ENCODE data around the gene COX6A2. TPM values are rescaled to one million over a fixed set of nuclear protein-coding genes. Genes with fewer than 3 reads are reported as not detected.

COX6A2 gene
- polyA plus RNA-seq (ENCODE audit: insufficient read length in 4 of 4), result under 1 TPM in 3 of 4 donors, not detected in 1; 0.60 to 0.99 (median 0.79) TPM

DNA sequence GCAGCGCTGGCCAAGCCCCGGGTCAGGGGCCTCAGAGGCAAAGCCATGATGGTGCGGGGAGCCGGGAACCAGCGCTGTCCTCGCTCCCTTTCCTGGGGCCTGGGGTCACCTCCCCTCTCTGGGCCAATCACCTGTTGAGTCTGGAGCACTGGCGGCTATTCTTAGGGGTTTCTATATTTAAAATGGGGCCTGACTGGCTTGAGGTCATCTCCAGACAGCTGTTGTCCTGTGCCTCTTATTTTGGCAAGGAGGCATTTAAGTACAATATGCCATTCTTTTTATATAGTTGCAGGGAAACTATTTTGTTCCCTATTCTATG lies at the start of gene COX6A2:
COX6A2 (minus strand) TSS at position 82 of the 319 bp plus-strand sequence; CDS start at position 47, 35 bp downstream.
- DNase-seq (ENCODE audit: low read depth in 4 of 4, low spot score in 3 of 4), result no peak

DNA sequence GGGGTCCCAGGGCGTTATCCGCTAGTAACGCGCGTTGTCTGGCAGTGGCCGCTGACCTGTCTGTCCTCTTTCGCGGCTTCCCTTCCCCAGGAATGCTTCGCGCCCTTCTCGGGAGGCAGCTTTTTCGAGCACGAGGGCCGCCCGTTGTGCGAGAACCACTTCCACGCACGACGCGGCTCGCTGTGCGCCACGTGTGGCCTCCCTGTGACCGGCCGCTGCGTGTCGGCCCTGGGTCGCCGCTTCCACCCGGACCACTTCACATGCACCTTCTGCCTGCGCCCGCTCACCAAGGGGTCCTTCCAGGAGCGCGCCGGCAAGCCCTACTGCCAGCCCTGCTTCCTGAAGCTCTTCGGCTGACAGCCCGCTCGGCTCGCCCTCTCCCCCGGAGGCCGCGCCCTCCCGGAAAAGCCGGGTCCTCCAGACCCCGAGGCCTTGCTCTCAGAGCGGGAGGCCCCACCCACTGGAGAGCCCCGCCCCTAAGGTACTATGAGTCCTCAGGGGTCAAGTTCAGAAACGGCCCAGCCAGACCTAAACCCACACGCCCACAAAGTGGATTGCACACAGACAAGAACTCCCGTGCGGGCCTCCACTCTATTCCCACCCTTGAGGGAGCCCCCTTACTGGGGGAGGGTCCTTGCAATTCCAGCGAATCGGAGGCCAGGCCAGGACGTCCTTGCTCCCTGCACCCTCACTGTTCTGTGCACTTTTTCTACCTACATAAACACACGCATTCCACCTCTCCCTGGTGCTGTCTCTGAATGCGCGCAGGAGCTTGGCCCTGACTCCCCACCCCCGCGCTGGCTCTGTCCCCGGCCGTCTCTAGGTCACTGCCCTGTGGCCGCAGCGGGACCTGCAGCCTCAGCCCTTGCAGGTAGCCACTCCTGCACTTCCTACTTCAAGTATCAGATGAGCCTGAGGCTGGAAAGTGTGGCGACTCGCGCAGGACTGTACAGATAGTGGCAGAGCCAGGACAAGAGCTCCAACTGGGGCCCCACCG lies 49.4 kb upstream of the COX6A2 start:
- DNase-seq (ENCODE audit: low read depth in 4 of 4, low spot score in 3 of 4), result no peak

DNA sequence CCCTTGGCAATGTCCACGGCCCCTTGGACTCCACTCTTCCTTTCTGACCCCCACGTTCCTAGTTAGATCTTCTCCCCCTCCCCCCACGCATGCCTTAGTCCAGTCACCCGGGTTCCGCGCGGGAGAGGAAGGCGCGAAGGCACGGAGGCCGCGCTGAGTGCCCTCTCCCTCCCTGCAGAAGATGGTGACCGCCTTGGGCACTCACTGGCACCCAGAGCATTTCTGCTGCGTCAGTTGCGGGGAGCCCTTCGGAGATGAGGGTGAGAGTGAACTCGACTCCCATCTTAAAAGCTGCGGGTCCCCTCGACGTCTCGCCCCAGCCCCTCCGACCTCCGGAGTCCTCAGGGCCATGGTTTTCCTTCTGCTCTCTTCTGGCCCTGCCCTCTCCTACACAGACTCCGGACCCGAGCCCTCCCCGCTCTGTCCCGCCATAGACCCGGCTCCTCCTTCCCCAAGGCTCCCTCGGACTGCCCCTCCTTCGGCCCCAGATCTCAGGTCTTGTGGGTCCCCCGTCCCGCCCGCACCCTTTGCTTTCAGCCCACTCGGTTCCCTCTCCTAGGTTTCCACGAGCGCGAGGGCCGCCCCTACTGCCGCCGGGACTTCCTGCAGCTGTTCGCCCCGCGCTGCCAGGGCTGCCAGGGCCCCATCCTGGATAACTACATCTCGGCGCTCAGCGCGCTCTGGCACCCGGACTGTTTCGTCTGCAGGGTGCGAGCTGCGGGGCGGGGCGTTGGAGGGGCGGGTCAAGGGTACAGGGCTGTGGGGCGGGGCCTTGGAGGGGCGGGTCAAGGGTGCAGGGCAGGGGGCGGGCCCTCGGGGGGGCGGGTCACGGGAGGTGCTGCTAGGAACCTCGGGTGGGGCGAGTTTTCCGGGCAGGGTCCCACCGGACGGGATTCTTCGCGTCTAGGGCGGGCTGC lies 48.4 kb upstream of the COX6A2 start:
- DNase-seq (ENCODE audit: low read depth in 4 of 4, low spot score in 3 of 4), result no peak

DNA sequence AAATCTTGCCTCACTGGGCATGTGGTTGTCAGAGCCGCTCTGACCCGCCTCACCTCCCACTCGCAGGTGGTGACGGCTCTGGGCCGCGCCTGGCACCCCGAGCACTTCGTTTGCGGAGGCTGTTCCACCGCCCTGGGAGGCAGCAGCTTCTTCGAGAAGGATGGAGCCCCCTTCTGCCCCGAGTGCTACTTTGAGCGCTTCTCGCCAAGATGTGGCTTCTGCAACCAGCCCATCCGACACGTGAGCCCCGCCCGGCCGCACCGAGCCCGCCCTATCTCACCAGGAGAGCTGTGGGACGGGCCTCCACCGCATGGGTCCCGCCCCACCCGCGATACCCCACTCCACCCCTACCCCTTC lies 47.8 kb upstream of the COX6A2 start:
- no peak for DNase-seq (ENCODE audit: low read depth in 4 of 4, low spot score in 3 of 4)

DNA sequence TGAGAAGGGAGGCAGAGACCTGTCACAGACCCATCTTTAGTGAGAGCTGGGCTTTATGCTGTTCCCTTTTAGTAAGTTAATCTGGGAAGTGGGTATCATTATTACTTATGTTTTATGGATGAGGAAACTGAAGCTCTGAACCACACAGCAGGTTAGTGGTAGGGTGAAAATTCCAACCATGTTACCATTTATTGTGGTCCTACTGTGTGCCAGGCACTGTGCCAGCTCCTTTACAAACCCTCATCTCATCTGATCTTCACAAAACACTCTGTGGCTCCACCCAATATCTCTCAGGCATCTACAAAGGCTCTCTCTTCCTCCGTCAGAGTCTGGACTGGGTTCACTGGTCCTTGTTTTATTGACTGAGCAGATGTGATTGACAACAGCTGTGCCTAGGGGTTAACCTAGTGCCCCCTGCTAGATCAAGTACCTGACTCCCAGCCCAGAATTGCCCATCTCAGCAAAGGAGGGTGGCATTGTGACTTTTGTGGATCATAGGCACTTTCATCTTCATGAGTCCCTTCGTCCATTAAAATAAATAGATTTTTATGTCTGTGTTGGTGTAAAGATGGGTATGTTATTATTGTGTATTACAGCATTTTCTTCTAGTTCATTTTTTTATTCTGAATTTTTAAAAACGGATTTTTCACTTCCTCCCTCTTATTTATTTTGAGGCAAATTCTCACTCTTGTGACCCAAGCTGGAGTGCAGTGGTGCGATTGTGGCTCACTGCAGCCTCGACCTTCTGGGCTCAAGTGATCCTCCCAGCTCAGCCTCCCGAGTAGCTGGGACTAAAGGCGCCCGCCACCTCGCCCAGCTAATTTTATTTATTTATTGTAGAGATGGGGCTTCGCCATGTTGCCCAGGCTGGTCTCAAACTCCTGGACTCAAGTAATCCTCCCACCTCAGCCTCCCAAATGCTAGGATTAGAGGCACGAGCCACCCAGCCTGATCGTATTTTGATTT lies 46.9 kb upstream of the COX6A2 start:
- no peak for DNase-seq (ENCODE audit: low read depth in 4 of 4, low spot score in 3 of 4)

DNA sequence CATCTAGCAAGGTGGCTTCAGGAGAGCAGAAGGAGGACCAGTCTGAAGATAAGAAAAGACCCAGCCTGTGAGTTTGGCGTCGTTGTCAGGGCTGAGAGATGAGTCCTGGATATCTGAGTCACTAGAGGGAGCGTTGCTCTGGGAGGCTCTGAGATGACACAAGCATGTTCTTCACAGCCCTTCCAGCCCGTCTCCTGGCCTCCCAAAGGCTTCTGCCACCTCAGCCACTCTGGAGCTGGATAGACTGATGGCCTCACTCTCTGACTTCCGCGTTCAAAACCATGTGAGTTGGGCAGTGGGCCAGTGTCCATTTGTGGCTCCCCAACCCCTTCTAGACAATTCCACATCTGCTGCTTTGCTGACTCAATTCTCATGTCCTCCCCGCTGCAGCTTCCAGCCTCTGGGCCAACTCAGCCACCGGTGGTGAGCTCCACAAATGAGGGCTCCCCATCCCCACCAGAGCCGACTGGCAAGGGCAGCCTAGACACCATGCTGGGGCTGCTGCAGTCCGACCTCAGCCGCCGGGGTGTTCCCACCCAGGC lies 46.1 kb upstream of the COX6A2 start:
- no peak for DNase-seq (ENCODE audit: low read depth in 4 of 4, low spot score in 3 of 4)

DNA sequence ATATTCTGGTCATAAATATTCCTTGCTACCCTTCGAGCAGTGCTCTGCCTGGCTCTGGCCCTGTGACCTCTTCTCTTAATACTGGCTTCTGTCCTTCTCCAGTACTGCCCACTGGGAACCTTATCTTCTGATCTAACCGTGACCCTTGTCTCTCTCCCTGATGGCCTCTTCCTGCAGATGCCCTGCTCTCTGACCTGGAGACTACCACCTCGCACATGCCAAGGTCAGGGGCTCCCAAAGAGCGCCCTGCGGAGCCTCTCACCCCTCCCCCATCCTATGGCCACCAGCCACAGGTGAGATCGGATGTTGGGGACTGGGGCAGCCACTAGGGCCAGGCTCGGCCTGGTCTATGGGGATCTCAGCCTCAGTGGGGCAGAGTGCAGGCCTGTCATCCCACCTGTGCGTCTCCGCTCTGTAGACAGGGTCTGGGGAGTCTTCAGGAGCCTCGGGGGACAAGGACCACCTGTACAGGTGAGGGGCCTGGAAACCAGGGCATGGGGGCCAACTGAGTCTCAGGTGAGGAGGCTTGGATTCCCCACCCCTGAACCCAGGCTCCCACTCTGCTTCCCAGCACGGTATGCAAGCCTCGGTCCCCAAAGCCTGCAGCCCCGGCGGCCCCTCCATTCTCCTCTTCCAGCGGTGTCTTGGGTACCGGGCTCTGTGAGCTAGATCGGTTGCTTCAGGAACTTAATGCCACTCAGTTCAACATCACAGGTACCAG lies 45.3 kb upstream of the COX6A2 start:
- no peak for DNase-seq (ENCODE audit: low read depth in 4 of 4, low spot score in 3 of 4)

DNA sequence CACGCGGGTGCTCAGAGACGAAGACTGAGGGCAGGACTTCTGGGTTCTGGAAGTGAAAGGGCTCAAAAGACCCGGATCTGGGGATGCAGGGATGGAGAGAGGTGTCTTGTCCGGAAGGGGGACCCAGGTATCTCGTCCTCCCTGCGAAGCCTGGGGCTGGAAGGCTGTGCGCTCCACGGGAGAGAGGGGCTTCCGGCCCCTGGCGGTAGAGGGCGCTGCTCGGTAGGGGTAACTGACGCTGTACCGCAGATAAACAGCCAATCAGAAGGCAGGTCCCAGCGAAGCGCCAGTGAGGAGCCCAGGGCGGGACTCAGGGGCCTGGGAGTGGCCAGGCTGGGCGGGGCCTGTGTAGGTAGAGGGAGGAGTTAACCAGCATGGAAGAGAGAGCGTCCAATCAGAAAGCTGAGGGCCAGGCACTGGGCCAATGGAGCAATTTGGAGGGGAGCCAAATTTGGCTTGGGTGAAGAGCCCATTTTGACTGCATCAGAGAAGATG lies 44.6 kb upstream of the COX6A2 start:
- no peak for DNase-seq (ENCODE audit: low read depth in 4 of 4, low spot score in 3 of 4)

DNA sequence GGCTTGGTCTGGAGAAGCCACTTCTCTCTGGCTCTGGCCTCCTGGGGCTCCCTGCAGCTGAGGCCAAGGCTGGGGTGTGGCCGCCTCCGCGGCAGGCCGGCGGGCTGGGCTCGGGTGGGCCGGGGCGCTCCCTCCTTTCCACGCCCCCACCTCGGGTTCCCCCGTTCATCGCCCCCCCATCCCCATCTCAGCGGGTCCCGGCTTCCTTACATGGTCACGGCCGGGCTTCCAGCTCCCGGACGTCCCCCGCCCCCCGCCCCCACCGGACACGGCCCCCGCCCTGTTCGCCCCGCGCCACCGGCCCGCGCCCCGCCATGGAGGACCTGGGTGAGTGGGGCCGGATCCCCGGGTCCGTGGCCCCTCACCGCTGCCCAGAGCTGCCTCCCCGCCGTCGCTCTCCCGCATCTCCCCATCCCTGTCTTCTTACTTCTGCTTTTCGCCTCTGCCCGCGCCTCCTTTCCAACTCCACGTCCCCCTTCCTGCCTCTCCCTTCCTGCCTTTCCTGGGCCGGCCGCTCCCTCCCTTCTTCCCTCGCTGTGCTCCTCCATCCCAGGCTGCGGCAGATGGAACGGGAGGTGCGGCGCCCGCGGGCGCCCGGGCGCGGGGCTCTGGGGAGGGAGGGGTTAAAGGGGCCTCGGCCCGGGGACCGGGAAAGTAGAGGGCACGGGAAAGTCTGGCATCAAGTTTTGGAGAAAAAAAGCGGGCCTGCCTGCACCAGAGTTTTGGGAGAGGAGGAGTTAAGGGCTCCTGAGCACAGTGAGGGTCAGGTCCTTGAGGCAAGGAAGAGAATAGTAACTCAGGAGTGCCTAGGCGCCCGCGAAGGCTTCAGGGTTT lies 43.9 kb upstream of the COX6A2 start, which contains the start of gene TGFB1I1:
TGFB1I1 (plus strand) TSS at position 278 of the 834 bp plus-strand sequence; CDS start at position 315, 37 bp downstream.
- no peak for DNase-seq (ENCODE audit: low read depth in 4 of 4, low spot score in 3 of 4)

DNA sequence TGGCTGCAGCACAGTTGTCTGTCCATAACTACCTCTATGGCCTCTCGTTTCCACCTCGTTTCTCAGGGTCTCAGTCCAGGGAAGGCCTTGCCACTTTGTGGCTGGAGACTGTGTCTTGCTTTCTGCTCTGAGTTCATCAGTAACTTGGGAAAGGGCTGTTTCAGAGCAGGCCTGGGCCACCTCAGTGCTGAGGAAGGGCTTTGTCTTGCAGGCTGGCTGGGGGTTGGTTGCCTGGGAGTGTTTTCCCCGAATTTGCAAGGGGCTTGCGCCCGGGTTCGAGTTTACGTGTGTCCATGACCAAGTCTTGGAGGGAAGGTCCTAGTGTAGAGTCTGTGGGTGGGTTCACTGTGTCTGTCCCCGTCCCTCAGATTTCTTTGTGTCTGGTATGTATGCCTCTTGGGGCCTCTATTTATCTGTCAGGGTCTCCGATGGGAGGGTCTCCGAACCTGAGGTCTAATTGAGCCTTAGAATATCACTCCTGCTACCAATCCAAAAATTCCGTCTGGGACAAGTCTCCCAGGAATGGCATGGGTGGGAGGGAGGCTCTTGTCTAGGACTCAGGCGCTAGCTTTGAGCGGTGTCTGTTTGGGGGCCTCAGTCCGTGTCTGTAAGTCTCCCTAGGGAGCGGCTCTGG lies 43.2 kb upstream of the COX6A2 start:
- DNase-seq (ENCODE audit: low read depth in 4 of 4, low spot score in 3 of 4), result no peak

DNA sequence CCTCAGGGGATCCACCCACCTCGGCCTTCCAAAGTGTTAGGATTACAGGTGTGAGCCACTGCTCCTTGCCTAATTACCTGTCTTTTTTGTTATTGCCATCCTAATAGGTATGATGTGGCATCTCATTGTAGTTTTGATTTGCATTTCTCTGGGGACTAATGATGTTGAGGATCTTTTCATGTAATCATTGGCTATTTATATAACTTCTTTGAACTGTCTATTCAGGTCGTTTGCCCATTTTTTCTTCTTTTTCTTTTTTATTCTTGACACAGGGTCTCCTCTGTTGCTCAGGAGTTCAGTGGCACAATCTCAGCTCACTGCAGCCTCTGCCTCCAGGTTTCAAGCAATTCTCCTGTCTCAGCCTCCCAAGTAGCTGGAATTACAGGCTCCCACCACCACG lies 42.5 kb upstream of the COX6A2 start:
- no peak for DNase-seq (ENCODE audit: low read depth in 4 of 4, low spot score in 3 of 4)

DNA sequence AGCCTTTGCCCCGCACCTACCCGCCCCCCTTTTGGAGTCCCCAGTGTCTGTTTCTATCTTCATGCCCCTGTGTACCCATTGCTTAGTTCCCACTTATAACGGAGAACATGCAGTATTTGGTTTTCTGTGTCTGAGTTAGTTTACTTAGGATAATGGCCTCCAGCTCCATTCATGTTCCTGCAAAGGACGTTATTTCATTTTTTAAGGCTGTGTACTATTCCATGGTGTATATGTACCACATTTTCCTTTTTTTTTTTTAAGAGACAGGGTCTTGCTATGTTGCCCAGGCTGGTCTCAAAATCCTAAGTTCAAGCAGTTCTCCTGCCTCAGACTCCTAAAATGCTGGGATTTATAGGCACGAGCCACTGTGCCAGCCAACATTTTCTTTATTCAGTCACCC lies 39.7 kb upstream of the COX6A2 start:
- DNase-seq (ENCODE audit: low read depth in 4 of 4, low spot score in 3 of 4), result no peak

DNA sequence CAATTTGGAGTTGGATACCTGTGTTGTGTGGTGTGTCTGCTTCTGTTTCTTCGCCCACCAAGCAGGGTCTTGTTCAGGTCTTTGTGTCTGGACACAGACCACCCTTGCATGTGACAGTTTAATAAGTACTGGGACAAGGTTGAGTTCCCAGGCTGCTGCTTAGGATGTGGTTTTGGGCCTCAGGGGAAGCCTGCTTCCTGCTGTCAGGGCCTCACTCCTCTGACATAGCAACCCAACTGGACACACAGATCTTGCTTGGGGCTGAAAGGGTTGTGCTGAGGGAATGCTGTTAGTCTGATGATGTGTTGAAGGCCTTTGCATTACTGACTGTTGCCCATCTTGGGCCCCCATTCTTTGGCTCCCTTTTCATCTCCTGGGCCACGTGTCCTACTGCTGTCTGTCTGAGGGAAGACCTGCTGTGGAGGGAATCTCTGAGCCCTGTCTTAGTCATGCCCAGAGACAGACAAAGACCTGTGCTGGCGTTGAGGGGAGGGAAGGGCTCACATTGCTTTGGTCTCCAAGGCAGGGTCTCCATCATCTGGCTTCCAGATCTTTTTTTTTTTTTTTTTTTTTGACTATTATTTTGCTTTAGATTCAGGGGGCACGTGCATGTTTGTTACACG lies 39.1 kb upstream of the COX6A2 start:
- DNase-seq (ENCODE audit: low read depth in 4 of 4, low spot score in 3 of 4), result no peak

DNA sequence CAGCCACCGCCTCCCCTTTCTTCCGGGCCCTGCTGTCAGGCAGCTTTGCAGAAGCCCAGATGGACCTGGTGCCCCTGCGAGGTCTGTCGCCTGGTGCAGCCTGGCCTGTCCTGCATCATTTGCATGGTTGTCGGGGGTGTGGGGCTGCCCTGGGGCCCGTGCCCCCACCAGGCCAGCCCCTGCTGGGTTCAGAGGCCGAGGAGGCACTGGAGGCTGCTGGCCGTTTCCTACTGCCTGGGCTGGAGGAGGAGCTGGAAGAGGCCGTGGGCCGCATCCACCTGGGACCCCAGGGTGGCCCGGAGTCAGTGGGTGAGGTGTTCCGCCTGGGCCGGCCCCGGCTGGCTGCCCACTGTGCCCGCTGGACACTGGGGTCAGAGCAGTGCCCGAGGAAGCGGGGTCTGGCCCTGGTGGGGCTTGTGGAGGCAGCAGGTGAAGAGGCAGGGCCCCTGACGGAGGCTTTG lies 38.3 kb upstream of the COX6A2 start:
- no peak for DNase-seq (ENCODE audit: low read depth in 4 of 4, low spot score in 3 of 4)

DNA sequence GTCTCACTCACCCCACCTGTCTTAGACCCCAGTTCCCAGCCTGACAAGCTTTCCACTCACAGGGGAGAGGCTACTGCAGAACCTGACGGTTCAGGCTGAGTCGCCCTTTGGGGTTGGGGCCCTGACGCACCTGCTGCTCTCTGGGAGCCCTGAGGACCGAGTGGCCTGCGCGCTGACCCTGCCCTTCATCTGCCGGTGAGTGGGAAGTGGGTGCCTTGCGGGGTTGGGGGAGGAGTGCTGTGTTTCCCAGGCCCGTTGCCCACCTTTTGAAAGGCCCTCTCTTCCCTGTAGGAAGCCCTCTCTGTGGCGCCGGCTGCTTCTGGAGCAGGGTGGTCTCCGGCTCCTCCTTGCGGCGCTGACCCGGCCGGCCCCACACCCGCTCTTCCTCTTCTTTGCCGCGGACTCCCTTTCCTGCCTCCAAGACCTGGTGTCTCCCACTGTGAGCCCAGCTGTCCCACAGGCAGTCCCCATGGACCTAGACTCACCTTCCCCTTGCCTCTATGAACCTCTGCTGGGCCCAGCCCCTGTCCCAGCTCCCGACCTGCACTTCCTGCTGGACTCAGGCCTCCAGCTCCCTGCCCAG lies 37.7 kb upstream of the COX6A2 start:
- no peak for DNase-seq (ENCODE audit: low read depth in 4 of 4, low spot score in 3 of 4)

DNA sequence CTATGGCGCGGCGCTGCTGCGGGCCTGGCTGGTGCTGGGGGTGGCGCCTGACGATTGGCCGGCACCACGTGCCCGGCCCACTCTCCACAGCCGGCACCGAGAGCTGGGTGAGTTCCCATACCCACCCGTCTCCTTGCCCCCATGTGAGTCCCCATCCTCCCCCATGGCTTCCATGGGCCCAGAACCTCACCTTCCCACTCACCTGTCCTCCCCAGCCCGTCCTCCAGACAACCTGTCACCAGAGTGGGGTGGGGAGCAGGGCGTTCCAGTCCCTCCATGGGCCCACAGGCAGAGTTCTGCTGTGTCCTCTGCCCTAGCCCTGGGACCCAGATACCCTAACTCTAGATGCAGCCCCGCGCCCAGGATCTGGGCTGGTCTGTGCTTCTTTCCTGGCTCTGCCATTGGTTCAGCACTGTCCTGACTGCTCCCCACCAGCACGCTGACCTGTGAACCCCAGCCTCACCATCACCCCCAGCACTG lies 36.7 kb upstream of the COX6A2 start:
- DNase-seq (ENCODE audit: low read depth in 4 of 4, low spot score in 3 of 4), result no peak

DNA sequence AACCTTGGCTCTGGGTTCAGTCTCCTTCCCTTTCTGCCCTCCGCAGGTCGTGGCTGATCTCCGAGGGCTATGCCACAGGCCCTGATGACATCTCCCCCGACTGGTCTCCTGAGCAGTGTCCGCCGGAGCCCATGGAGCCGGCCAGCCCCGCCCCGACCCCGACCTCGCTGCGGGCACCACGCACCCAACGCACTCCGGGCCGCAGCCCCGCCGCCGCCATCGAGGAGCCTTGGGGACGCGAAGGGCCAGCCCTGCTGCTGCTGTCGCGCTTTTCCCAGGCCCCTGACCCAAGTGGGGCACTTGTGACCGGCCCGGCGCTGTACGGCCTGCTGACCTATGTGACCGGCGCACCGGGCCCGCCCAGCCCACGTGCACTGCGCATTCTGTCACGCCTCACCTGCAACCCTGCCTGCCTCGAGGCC lies 36.2 kb upstream of the COX6A2 start:
- DNase-seq (ENCODE audit: low read depth in 4 of 4, low spot score in 3 of 4), result no peak

Data from left renal pelvis (tissue), 4 donors.